ENCODE results near the gene FAM169A. TPM values are rescaled to one million over a fixed set of nuclear protein-coding genes. Genes with fewer than 3 reads are reported as not detected.
"Not testable (repeated sequence)": the region's sequence is repeated elsewhere in the genome, so short reads cannot be mapped to it uniquely, and the experiment has no call there.

The FAM169A gene
- total RNA-seq, 1 experiment from 2014 or later = 13.5 TPM

GRCh38 chr5:74765201-74765600, 101.0 kb downstream of the FAM169A start:
- H3K27ac Mint-ChIP-seq (ENCODE audit: low read depth, unreplicated experiment) = peak overlapping the region; percentile 54

GRCh38 chr5:74763504-74763903, 102.7 kb downstream of the FAM169A start:
- intact Hi-C loops (cut with micrococcal nuclease) = loop anchor here (10.0 kb wide), 1 partner anchor 571 kb away; the partner anchor contains the start of gene HMGCR
- POLR2A ChIA-PET = interaction anchor here (0.6 to 2.4 kb wide), 12 partner anchors 17 to 976 kb away, joined by 3 to 9 read pairs (median 3); partner anchors contain the start of genes FAM169A and HEXB
- no TSS peak for BruUV-seq (replicated peaks)

More at GRCh38 chr5:74765201-74765600, 101.0 kb downstream of the FAM169A start:
- Mint-ChIP-seq H3K9me3 (ENCODE audit: unreplicated experiment) (no peaks in the 10 kb centered on the region), H3K4me1 (ENCODE audit: insufficient read depth, unreplicated experiment) (peaks cover 28% of the 10 kb centered on the region), H3K36me3 (ENCODE audit: insufficient read depth, unreplicated experiment) (peaks cover 38% of the 10 kb centered on the region), H3K4me3 (ENCODE audit: unreplicated experiment) (peak overlapping the region; percentile 98), H3K27me3 (ENCODE audit: insufficient read depth, unreplicated experiment) (no peaks in the 10 kb centered on the region)
- ChIA-PET CTCF (interaction anchor here (2.0 to 2.8 kb wide), 2 partner anchors 154 kb away, joined by 11 to 18 read pairs; no protein-coding TSS in a partner anchor), POLR2A (interaction anchor here (2.9 kb wide), 1 partner anchor 138 kb away, joined by 18 read pairs; no protein-coding TSS in a partner anchor)
- intact Hi-C loops (cut with micrococcal nuclease) = loop anchor here (5.0 to 10.0 kb wide), 2 partner anchors 93 to 570 kb away; partner anchors contain the start of gene HMGCR
- no peak for TF ChIP-seq CTCF (IDR thresholded peaks at IDR 0.05; ENCODE audit: unreplicated experiment)
- DNase-seq (ENCODE audit: unreplicated experiment) = no peak
- BruUV-seq (replicated peaks) = no TSS peak

GRCh38 chr5:74762599-74762998, 103.6 kb downstream of the FAM169A start:
- ChIA-PET CTCF (interaction anchor here (0.7 to 2.8 kb wide), 9 partner anchors 9 to 162 kb away, joined by 3 to 18 read pairs (median 4); no protein-coding TSS in a partner anchor), POLR2A (interaction anchor here (0.7 to 2.4 kb wide), 8 partner anchors 14 to 139 kb away, joined by 3 to 9 read pairs (median 3); partner anchors contain the start of genes FAM169A and HEXB)
- H3K4me3 Mint-ChIP-seq (ENCODE audit: unreplicated experiment) = peak overlapping the region; percentile 31
- H3K27ac Mint-ChIP-seq (ENCODE audit: low read depth, unreplicated experiment) = peak overlapping the region; percentile 79
- peaks cover 24% of the 10 kb centered on the region for H3K4me1 Mint-ChIP-seq (ENCODE audit: insufficient read depth, unreplicated experiment)
- intact Hi-C loops (cut with micrococcal nuclease) = loop anchor here (10.0 kb wide), 1 partner anchor 572 kb away; the partner anchor contains the start of gene HMGCR
- DNase-seq (ENCODE audit: unreplicated experiment) = peak; percentile 89
- BruUV-seq (replicated peaks) = no TSS peak
- H3K27me3 Mint-ChIP-seq (ENCODE audit: insufficient read depth, unreplicated experiment) = no peaks in the 10 kb centered on the region
- peaks cover 42% of the 10 kb centered on the region for H3K36me3 Mint-ChIP-seq (ENCODE audit: insufficient read depth, unreplicated experiment)
- TF ChIP-seq CTCF (IDR thresholded peaks at IDR 0.05; ENCODE audit: unreplicated experiment) = no peak
- H3K9me3 Mint-ChIP-seq (ENCODE audit: unreplicated experiment) = no peaks in the 10 kb centered on the region

More at GRCh38 chr5:74763504-74763903, 102.7 kb downstream of the FAM169A start:
- Mint-ChIP-seq H3K9me3 (ENCODE audit: unreplicated experiment) (no peaks in the 10 kb centered on the region), H3K27ac (ENCODE audit: low read depth, unreplicated experiment) (no peak overlapping the region), H3K4me3 (ENCODE audit: unreplicated experiment) (no peak overlapping the region), H3K36me3 (ENCODE audit: insufficient read depth, unreplicated experiment) (peaks cover 34% of the 10 kb centered on the region), H3K4me1 (ENCODE audit: insufficient read depth, unreplicated experiment) (peaks cover 29% of the 10 kb centered on the region), H3K27me3 (ENCODE audit: insufficient read depth, unreplicated experiment) (no peaks in the 10 kb centered on the region)
- CTCF ChIA-PET = interaction anchor here (0.5 to 2.8 kb wide), 12 partner anchors 9 to 1007 kb away, joined by 3 to 18 read pairs (median 4); no protein-coding TSS in a partner anchor
- no peak for TF ChIP-seq CTCF (IDR thresholded peaks at IDR 0.05; ENCODE audit: unreplicated experiment)
- DNase-seq (ENCODE audit: unreplicated experiment) = no peak

GRCh38 chr5:74761241-74761640, 104.9 kb downstream of the FAM169A start:
- DNase-seq (ENCODE audit: unreplicated experiment) = no peak
- BruUV-seq (replicated peaks) = no TSS peak
- no peak overlapping the region for H3K4me3 Mint-ChIP-seq (ENCODE audit: unreplicated experiment)
- no peaks in the 10 kb centered on the region for H3K27me3 Mint-ChIP-seq (ENCODE audit: insufficient read depth, unreplicated experiment)
- H3K9me3 Mint-ChIP-seq (ENCODE audit: unreplicated experiment) = no peaks in the 10 kb centered on the region
- intact Hi-C loops (cut with micrococcal nuclease) = loop anchor here (10.0 kb wide), 1 partner anchor 574 kb away; the partner anchor contains the start of gene HMGCR
- peaks cover 52% of the 10 kb centered on the region for H3K36me3 Mint-ChIP-seq (ENCODE audit: insufficient read depth, unreplicated experiment)
- ChIA-PET POLR2A (interaction anchor here (0.6 to 1.5 kb wide), 6 partner anchors 13 to 1263 kb away, joined by 3 to 6 read pairs (median 3); partner anchors contain the start of gene BTF3), CTCF (interaction anchor here (0.5 to 1.1 kb wide), 5 partner anchors 135 to 162 kb away, joined by 3 to 7 read pairs (median 4); no protein-coding TSS in a partner anchor)
- TF ChIP-seq CTCF (IDR thresholded peaks at IDR 0.05; ENCODE audit: unreplicated experiment) = no peak
- H3K27ac Mint-ChIP-seq (ENCODE audit: low read depth, unreplicated experiment) = no peak overlapping the region
- peaks cover 24% of the 10 kb centered on the region for H3K4me1 Mint-ChIP-seq (ENCODE audit: insufficient read depth, unreplicated experiment)

GRCh38 chr5:74748742-74749141, 117.4 kb downstream of the FAM169A start:
- H3K27me3 Mint-ChIP-seq (ENCODE audit: insufficient read depth, unreplicated experiment); H3K4me1 Mint-ChIP-seq (ENCODE audit: insufficient read depth, unreplicated experiment); DNase-seq (ENCODE audit: unreplicated experiment); BruUV-seq (replicated peaks); intact Hi-C loops (cut with micrococcal nuclease); H3K27ac Mint-ChIP-seq (ENCODE audit: low read depth, unreplicated experiment); H3K9me3 Mint-ChIP-seq (ENCODE audit: unreplicated experiment); H3K4me3 Mint-ChIP-seq (ENCODE audit: unreplicated experiment): not testable (repeated sequence)
- ChIA-PET POLR2A (interaction anchor here (0.9 to 1.1 kb wide), 2 partner anchors 10 to 13 kb away, joined by 3 to 6 read pairs; no protein-coding TSS in a partner anchor), CTCF (interaction anchor here (0.6 to 2.5 kb wide), 3 partner anchors 13 to 74 kb away, joined by 3 to 8 read pairs (median 4); partner anchors contain the start of genes GFM2 and NSA2)
- peaks cover 81% of the 10 kb centered on the region for H3K36me3 Mint-ChIP-seq (ENCODE audit: insufficient read depth, unreplicated experiment)
